ENCODE measurements around the gene FIZ1. TPM values are rescaled to one million over a fixed set of nuclear protein-coding genes. Genes with fewer than 3 reads are reported as not detected.
A peak's percentile ranks its signal among the peaks of the same experiment; 100 is the strongest.

Gene FIZ1
- total and polyA plus RNA-seq, 12 donors, result 9.3 to 18.8 (median 13.5) TPM

GRCh38 chr19:55611983-55612645, 12.8 kb upstream of the FIZ1 start:
- WGBS, 2 donors, result 56 to 65% methylated on average over 3 of the region's 3 CpGs
- peaks cover 0 to 4% (median 0%) of the 10 kb centered on the region in 11 donors for H3K9me3 ChIP-seq
- DNase-seq (no peak), ATAC-seq (peak in 6 of 8 donors; percentile 5 to 53 (median 36))
- H3K36me3 ChIP-seq, result peaks cover 6 to 72% (median 26%) of the 10 kb centered on the region in 9 donors
- H3K27me3 ChIP-seq, result no peaks in the 10 kb centered on the region
- H3K4me1 ChIP-seq, result peaks cover 8 to 43% (median 21%) of the 10 kb centered on the region in 9 donors
- TF ChIP-seq CTCF (IDR thresholded peaks at IDR 0.05), result no peak
- H3K4me3 ChIP-seq, result peak overlapping the region in 3 of 10 donors; percentile 3 to 17 (median 6)
- intact Hi-C loops (cut with DNase I), result no loop called here
- peak overlapping the region; percentile 11 to 86 (median 79) for H3K27ac ChIP-seq

- no peak for TF ChIP-seq CTCF (IDR thresholded peaks at IDR 0.05)
- peaks cover 0 to 4% (median 0%) of the 10 kb centered on the region in 11 donors for H3K9me3 ChIP-seq
- 48 to 60% methylated on average over 15 of the region's 15 CpGs for WGBS, 2 donors
- H3K27me3 ChIP-seq, result no peaks in the 10 kb centered on the region
- ATAC-seq (peak; percentile 31 to 93 (median 74)), DNase-seq (peak in 1 of 2 donors; percentile 54)
- H3K27ac ChIP-seq, result peak overlapping the region; percentile 11 to 86 (median 79)
- peak overlapping the region in 3 of 10 donors; percentile 3 to 17 (median 6) for H3K4me3 ChIP-seq
- intact Hi-C loops (cut with DNase I), result no loop called here
- peaks cover 6 to 72% (median 23%) of the 10 kb centered on the region in 9 donors for H3K36me3 ChIP-seq
- peaks cover 8 to 50% (median 28%) of the 10 kb centered on the region in 9 donors for H3K4me1 ChIP-seq
These were observed 12.1 kb upstream of the FIZ1 start for GRCh38 chr19:55611300-55611982.

GRCh38 chr19:55609326-55609725, 10.0 kb upstream of the FIZ1 start:
- no peak for DNase-seq
- no peak for TF ChIP-seq CTCF (IDR thresholded peaks at IDR 0.05)
- Histone ChIP-seq H3K27me3 (no peaks in the 10 kb centered on the region), H3K27ac (no peak overlapping the region), H3K4me1 (peaks cover 8 to 63% (median 36%) of the 10 kb centered on the region in 9 donors), H3K36me3 (peaks cover 0 to 53% (median 7%) of the 10 kb centered on the region in 9 donors), H3K9me3 (peaks cover 0 to 4% (median 0%) of the 10 kb centered on the region in 11 donors), H3K4me3 (no peak overlapping the region)
- no peak for ATAC-seq
- 91 to 93% methylated on average over 5 of the region's 5 CpGs for WGBS, 2 donors
- intact Hi-C loops (cut with DNase I), result loop anchor here in 3 of 10 donors (5.0 to 10.0 kb wide), 2 partner anchors 92 to 95 kb away; no protein-coding TSS in a partner anchor

GRCh38 chr19:55606817-55607216, 7.5 kb upstream of the FIZ1 start:
- Histone ChIP-seq H3K9me3 (peaks cover 0 to 4% (median 0%) of the 10 kb centered on the region in 11 donors), H3K27me3 (no peaks in the 10 kb centered on the region), H3K36me3 (peaks cover 0 to 48% (median 7%) of the 10 kb centered on the region in 9 donors), H3K27ac (peak overlapping the region in 8 of 10 donors; percentile 95 to 98 (median 96)), H3K4me1 (peaks cover 4 to 53% (median 35%) of the 10 kb centered on the region in 9 donors), H3K4me3 (peak overlapping the region in 6 of 10 donors; percentile 51 to 85 (median 82))
- WGBS, 2 donors, result 74 to 79% methylated on average over 9 of the region's 9 CpGs
- no peak for TF ChIP-seq CTCF (IDR thresholded peaks at IDR 0.05)
- DNase-seq (no peak), ATAC-seq (no peak)
- intact Hi-C loops (cut with DNase I), result loop anchor here in 7 of 10 donors (2.0 to 10.0 kb wide), 4 partner anchors 18 to 92 kb away; partner anchors contain the start of gene ZNF784 (in 1 of the 7)
